Fibroblast of the aortic adventitia (primary cell): ENCODE results near the gene C2orf69. TPM values are rescaled to one million over a fixed set of nuclear protein-coding genes. Genes with fewer than 3 reads are reported as not detected.

Experiments
- DNase-seq: peaks from one replicate; pipeline ENCODE4 v3.0.0-alpha.2; 2010; ENCODE audit warnings: low read depth
- H3K4me3 ChIP-seq: 2 replicates; pipeline ENCODE4 v1.5.1; 2011; ENCODE audit warnings: low read depth, mild to moderate bottlenecking, control low read depth, low read length, moderate library complexity
- CTCF ChIP-seq: IDR thresholded peaks from 2 replicates; pipeline ENCODE4 v1.5.1; 2011; ENCODE audit warnings: mild to moderate bottlenecking, low read length, control low read depth, inconsistent platforms; ENCODE audit not compliant: insufficient read depth
- total RNA-seq: library from RNA; depleted of rRNA; stranded (reverse); fragments of >200 nt; gene quantifications from 2 replicates; pipeline ENCODE4 v1.2.3, GENCODE V29; 2012; ENCODE audit warnings: low replicate concordance

Gene C2orf69
- total RNA-seq, 1 donor = 22.2 TPM

DNA sequence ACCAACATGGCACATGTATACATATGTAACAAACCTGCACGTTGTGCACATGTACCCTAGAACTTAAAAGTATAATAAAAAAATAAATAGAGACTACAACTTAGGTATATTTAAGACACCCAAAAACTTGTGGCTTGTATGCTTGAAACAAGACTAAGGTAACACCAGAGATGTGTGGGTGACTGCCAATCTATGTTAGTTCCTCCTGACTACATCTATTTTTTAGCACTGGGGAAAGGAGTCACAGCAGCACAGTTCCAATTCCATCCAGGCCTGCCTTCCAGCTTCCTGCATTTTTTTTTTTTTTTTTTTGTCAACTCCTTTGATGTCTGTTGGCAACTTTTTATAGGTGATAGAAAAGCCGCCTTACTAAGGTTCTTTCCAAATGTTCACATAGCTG, 18.2 kb downstream of the C2orf69 start:
- H3K4me3 ChIP-seq = no peak overlapping the region
- no peak for TF ChIP-seq CTCF
- DNase-seq = no peak

GRCh38 chr2:199932312-199932855, 21.3 kb downstream of the C2orf69 start:
- no peak for DNase-seq
- TF ChIP-seq CTCF = no peak
- no peak overlapping the region for H3K4me3 ChIP-seq

DNA sequence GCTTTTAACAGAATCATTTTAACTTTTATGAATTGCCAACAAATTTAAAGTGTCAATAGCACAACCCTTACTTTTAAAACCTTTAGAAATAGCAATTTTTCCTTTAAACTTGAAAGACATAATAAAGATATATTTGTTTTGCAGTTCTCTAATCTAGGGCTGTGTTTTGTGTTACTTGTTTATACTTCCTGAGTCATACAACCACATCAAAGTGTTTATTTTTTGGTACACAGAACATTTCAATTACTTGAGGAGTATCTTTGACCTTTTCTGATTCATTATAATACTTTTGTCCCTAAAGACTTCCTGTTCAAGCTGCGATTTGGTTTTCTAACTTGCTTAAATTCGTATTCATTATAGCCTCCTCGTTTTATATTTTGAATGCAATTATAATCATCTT, 22.4 kb downstream of the C2orf69 start:
- DNase-seq = no peak
- H3K4me3 ChIP-seq = no peak overlapping the region

GRCh38 chr2:199936554-199936953, 25.5 kb downstream of the C2orf69 start:
- no peak overlapping the region for H3K4me3 ChIP-seq
- DNase-seq = no peak
- TF ChIP-seq CTCF = no peak

More for the DNA sequence above, 22.4 kb downstream of the C2orf69 start:
- TF ChIP-seq CTCF = no peak

DNA sequence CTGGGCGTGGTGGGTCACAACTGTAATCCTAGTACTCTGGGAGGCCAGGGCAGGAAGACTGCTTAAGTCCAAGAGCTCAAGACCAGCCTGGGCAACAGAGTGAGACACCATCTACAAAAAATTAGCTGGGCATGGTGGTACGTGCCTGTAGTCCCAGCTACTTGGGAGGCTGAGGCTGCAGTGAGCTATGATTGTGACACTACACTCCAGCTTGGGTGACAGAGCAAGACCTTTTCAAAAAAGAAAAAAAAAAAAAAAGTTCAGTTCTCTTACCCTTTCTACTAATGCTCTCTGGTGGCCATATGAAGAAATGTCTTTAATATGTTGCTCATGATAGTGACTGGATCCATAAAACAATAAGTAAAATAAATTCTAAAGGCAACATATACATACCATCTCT, 29.3 kb downstream of the C2orf69 start:
- peak; percentile 27 for DNase-seq
- TF ChIP-seq CTCF = peak; percentile 31
- H3K4me3 ChIP-seq = no peak overlapping the region

DNA sequence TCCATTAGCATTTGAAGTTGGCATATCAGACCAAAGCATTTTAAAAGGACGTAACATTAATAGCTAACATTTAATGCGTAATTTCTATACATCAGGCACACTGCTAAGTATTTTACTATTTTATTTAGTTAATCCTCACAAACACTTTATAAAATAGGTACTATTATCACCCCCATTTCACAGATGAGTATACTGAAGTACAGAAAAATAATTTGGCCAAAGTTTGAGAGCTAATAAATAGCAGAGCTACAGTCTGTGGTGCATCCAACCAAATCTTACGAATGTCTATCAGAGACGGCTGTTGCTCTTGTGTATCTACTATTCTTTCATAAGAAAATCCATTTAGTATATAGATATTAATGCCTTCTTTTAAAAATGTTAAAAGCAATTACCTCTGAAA, 32.3 kb downstream of the C2orf69 start:
- no peak for DNase-seq
- no peak overlapping the region for H3K4me3 ChIP-seq
- no peak for TF ChIP-seq CTCF

- no peak overlapping the region for H3K4me3 ChIP-seq
- DNase-seq = no peak
- no peak for TF ChIP-seq CTCF
Measured at GRCh38 chr2:199946196-199946595, 35.1 kb downstream of the C2orf69 start.
